Measurements from ENCODE around the gene ATAD3C. TPM values are rescaled to one million over a fixed set of nuclear protein-coding genes. Genes with fewer than 3 reads are reported as not detected.
"Not testable (repeated sequence)": the region's sequence is repeated elsewhere in the genome, so short reads cannot be mapped to it uniquely, and the experiment has no call there.

Gene ATAD3C
- total RNA-seq, 1 donor from 2014 or later = not detected

GRCh38 chr1:1463312-1463711, 13.8 kb downstream of the ATAD3C start:
- Histone ChIP-seq H3F3A (ENCODE audit: low read depth) (no peaks in the 10 kb centered on the region), H3K79me2 (ENCODE audit: low read depth) (no peaks in the 10 kb centered on the region), H2AFZ (replicated peaks) (no peak overlapping the region), H3K27me3 (no peaks in the 10 kb centered on the region), H3K36me3 (no peaks in the 10 kb centered on the region), H3K4me3 (no peak overlapping the region), H3K9me3 (ENCODE audit: low read depth) (no peaks in the 10 kb centered on the region), H3K4me1 (no peaks in the 10 kb centered on the region), H4K20me1 (ENCODE audit: low read depth) (no peaks in the 10 kb centered on the region), H3K27ac (no peak overlapping the region), H3K4me2 (no peak overlapping the region), H3K9ac (no peak overlapping the region)
- Mint-ChIP-seq H3K4me3 (no peak overlapping the region), H3K27ac (no peak overlapping the region), H3K9me3 (no peaks in the 10 kb centered on the region), H3K27me3 (ENCODE audit: insufficient read depth, low read depth) (peaks cover 13% of the 10 kb centered on the region), H3K36me3 (no peaks in the 10 kb centered on the region), H3K4me1 (no peaks in the 10 kb centered on the region)
- DNase-seq (ENCODE audit: low spot score) = no peak
- TF ChIP-seq EZH2 (IDR thresholded peaks at IDR 0.05) = no peak
- TF ChIP-seq EZH2phosphoT487 (IDR thresholded peaks at IDR 0.05) = no peak
- TF ChIP-seq, protein P1, sequence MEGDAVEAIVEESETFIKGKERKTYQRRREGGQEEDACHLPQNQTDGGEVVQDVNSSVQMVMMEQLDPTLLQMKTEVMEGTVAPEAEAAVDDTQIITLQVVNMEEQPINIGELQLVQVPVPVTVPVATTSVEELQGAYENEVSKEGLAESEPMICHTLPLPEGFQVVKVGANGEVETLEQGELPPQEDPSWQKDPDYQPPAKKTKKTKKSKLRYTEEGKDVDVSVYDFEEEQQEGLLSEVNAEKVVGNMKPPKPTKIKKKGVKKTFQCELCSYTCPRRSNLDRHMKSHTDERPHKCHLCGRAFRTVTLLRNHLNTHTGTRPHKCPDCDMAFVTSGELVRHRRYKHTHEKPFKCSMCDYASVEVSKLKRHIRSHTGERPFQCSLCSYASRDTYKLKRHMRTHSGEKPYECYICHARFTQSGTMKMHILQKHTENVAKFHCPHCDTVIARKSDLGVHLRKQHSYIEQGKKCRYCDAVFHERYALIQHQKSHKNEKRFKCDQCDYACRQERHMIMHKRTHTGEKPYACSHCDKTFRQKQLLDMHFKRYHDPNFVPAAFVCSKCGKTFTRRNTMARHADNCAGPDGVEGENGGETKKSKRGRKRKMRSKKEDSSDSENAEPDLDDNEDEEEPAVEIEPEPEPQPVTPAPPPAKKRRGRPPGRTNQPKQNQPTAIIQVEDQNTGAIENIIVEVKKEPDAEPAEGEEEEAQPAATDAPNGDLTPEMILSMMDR (IDR thresholded peaks at IDR 0.05) = no peak

- not testable (repeated sequence) for H3K27ac Mint-ChIP-seq; H3K9me3 ChIP-seq (ENCODE audit: low read depth); H3K36me3 ChIP-seq; H3K4me2 ChIP-seq; DNase-seq (ENCODE audit: low spot score); H3K36me3 Mint-ChIP-seq; H3K4me1 ChIP-seq; H3K27ac ChIP-seq; H3K27me3 ChIP-seq; H3K4me3 ChIP-seq; H2AFZ ChIP-seq (replicated peaks); H4K20me1 ChIP-seq (ENCODE audit: low read depth); H3K4me3 Mint-ChIP-seq; H3K9ac ChIP-seq; H3K9me3 Mint-ChIP-seq
- peaks cover 11% of the 10 kb centered on the region for H3K27me3 Mint-ChIP-seq (ENCODE audit: insufficient read depth, low read depth)
- H3K4me1 Mint-ChIP-seq = peaks cover 18% of the 10 kb centered on the region
- peaks cover 18% of the 10 kb centered on the region for H3F3A ChIP-seq (ENCODE audit: low read depth)
- peaks cover 25% of the 10 kb centered on the region for H3K79me2 ChIP-seq (ENCODE audit: low read depth)
Measured at GRCh38 chr1:1468196-1468985, 18.9 kb downstream of the ATAD3C start.

DNA sequence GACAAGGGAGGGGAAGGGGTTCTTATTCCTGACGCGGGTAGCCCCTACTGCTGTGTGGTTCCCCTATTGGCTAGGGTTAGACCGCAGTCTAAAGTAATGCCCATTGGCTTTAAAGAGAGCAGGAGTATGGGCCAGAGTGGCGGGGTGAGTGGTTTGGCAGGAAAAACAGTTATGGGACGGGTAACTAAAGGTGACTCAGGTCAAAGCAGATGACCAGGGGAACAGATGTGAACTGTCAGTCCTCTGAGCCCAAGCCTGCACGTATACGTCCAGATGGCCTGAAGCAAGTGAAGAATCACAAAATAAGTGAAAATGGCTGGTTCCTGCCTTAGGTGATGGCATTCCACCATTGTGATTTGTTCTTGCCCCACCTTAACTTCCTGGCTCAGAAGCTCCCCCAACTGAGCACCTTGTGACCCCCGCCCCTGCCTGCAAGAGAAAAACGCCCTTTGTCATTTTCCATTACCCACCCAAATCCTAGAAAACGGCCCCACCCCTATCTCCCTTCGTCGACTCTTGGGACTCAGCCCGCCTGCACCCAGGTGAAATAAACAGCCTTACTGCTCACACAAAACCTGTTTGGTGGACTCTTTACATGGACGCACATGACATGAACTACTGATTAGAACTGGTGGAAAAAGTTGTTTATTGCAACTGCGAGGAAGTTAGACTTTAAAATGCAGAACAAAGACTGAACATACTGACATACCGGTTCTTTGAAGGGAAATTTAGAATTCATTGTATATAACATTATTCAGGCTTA, 21.3 kb downstream of the ATAD3C start:
- H3K36me3 Mint-ChIP-seq = no peaks in the 10 kb centered on the region
- peak overlapping the region; percentile 85 for H3K4me2 ChIP-seq
- TF ChIP-seq, protein P1 (IDR thresholded peaks at IDR 0.05) = no peak
- TF ChIP-seq EZH2 (IDR thresholded peaks at IDR 0.05) = no peak
- no peak for TF ChIP-seq EZH2phosphoT487 (IDR thresholded peaks at IDR 0.05)
- peak; percentile 29 for DNase-seq (ENCODE audit: low spot score)
- peaks cover 3% of the 10 kb centered on the region for H3K27me3 Mint-ChIP-seq (ENCODE audit: insufficient read depth, low read depth)
- H3K4me3 ChIP-seq = peak overlapping the region; percentile 94
- peak overlapping the region; percentile 4 for H3K27ac ChIP-seq
- peak overlapping the region; percentile 49 for H3K9ac ChIP-seq
- H3K27ac Mint-ChIP-seq = peak overlapping the region; percentile 10
- H3K79me2 ChIP-seq (ENCODE audit: low read depth) = peaks cover 38% of the 10 kb centered on the region
- H2AFZ ChIP-seq (replicated peaks) = peak overlapping the region; percentile 34
- no peaks in the 10 kb centered on the region for H3K27me3 ChIP-seq
- H3F3A ChIP-seq (ENCODE audit: low read depth) = peaks cover 18% of the 10 kb centered on the region
- no peaks in the 10 kb centered on the region for H3K36me3 ChIP-seq
- no peaks in the 10 kb centered on the region for H3K9me3 Mint-ChIP-seq
- H4K20me1 ChIP-seq (ENCODE audit: low read depth) = peaks cover 19% of the 10 kb centered on the region
- H3K4me3 Mint-ChIP-seq = peak overlapping the region; percentile 94
- H3K4me1 Mint-ChIP-seq = peaks cover 18% of the 10 kb centered on the region
- H3K9me3 ChIP-seq (ENCODE audit: low read depth) = no peaks in the 10 kb centered on the region
- H3K4me1 ChIP-seq = peaks cover 6% of the 10 kb centered on the region

All from neural progenitor cell (in vitro differentiated cells).